CD14-positive monocyte (primary cell): Measurements from ENCODE around the gene ATP23. TPM values are rescaled to one million over a fixed set of nuclear protein-coding genes. Genes with fewer than 3 reads are reported as not detected.

Experiments used
- DNase-seq, 3 donors: peaks; one replicate each; pipeline ENCODE4 v3.0.0-alpha.2; 2011 to 2022
- H2AFZ ChIP-seq: 2 replicates; pipeline ENCODE4 v1.6.0; 2012; ENCODE audit warnings: mild to moderate bottlenecking, low read depth, low read length, inconsistent platforms; ENCODE audit not compliant: insufficient read depth, poor library complexity, severe bottlenecking
- H3K27ac ChIP-seq, 2 donors: 1 replicate in 1 of 2; 2 replicates in 1 of 2; pipeline ENCODE4 v1.5.1; 2012 to 2013; ENCODE audit warnings: low read length in 2 of 2, control low read depth in 1 of 2, inconsistent platforms in 1 of 2, low read depth in 1 of 2, mild to moderate bottlenecking in 1 of 2
- H3K27me3 ChIP-seq, 2 donors: one replicate each; pipeline versions ENCODE4 v1.6.0 to v1.6.1; 2011 to 2013; ENCODE audit warnings: low read length in 2 of 2; ENCODE audit not compliant: control insufficient read depth in 2 of 2, insufficient read depth in 2 of 2
- H3K36me3 ChIP-seq, 2 donors: replicated peaks in 1 of 2; 1 replicate in 1 of 2; 2 replicates in 1 of 2; pipeline versions ENCODE4 v1.5.1 to v1.6.1; 2012 to 2013; ENCODE audit warnings: low read length in 2 of 2, control low read depth in 1 of 2, inconsistent platforms in 1 of 2, mild to moderate bottlenecking in 1 of 2; ENCODE audit not compliant: insufficient read depth in 2 of 2, control insufficient read depth in 1 of 2
- H3K4me1 ChIP-seq, 2 donors: 1 replicate in 1 of 2; 2 replicates in 1 of 2; pipeline versions ENCODE4 v1.5.1 to v1.6.1; 2012 to 2013; ENCODE audit warnings: low read length in 2 of 2, control low read depth in 1 of 2, inconsistent platforms in 1 of 2, mild to moderate bottlenecking in 1 of 2, moderate library complexity in 1 of 2; ENCODE audit not compliant: insufficient read depth in 2 of 2, control insufficient read depth in 1 of 2
- H3K4me2 ChIP-seq: replicated peaks from 2 replicates; pipeline ENCODE3; 2012; ENCODE audit warnings: low read length, moderate library complexity, mild to moderate bottlenecking; ENCODE audit not compliant: poor library complexity, severe bottlenecking; ENCODE audit errors: extremely low read depth
- H3K4me3 ChIP-seq, 3 experiments: fragments of 200-600 bp in 1 of 3; sonication (generic) in 1 of 3; replicated peaks in 1 of 3; 1 replicate in 2 of 3; 2 replicates in 1 of 3; pipeline ENCODE4 v1.5.1; 2011 to 2013; ENCODE audit warnings: low read length in 3 of 3, mild to moderate bottlenecking in 3 of 3, control low read depth in 2 of 3, low read depth in 2 of 3, inconsistent platforms in 1 of 3, moderate library complexity in 1 of 3
- H3K79me2 ChIP-seq: 2 replicates; pipeline ENCODE4 v1.6.0; 2012; ENCODE audit warnings: mild to moderate bottlenecking, control low read depth, inconsistent platforms, low read length, moderate library complexity; ENCODE audit not compliant: insufficient read depth
- H3K9ac ChIP-seq: 2 replicates; pipeline ENCODE4 v1.6.0; 2017; ENCODE audit warnings: low read length, mild to moderate bottlenecking; ENCODE audit not compliant: insufficient read depth, poor library complexity, severe bottlenecking
- H3K9me3 ChIP-seq, 2 donors: replicated peaks in 1 of 2; 1 replicate in 1 of 2; 2 replicates in 1 of 2; pipeline versions ENCODE4 v1.5.1 to v1.6.1; 2012 to 2013; ENCODE audit warnings: low read length in 2 of 2, control low read depth in 1 of 2; ENCODE audit not compliant: control insufficient read depth in 1 of 2, insufficient read depth in 1 of 2
- H4K20me1 ChIP-seq: 2 replicates; pipeline ENCODE4 v1.6.0; 2012; ENCODE audit warnings: mild to moderate bottlenecking, low read length, control low read depth, moderate library complexity; ENCODE audit not compliant: insufficient read depth
- H3K27ac Mint-ChIP-seq, 7 donors: one replicate each; pipeline ENCODE4 v1.8.0; 2020; ENCODE audit warnings: mild to moderate bottlenecking in 7 of 7, mixed read lengths in 7 of 7, moderate library complexity in 6 of 7, inconsistent platforms in 2 of 7
- H3K27me3 Mint-ChIP-seq, 3 donors: one replicate each; pipeline ENCODE4 v1.8.0; 2021 to 2022; ENCODE audit warnings: low read depth in 3 of 3, mild to moderate bottlenecking in 3 of 3, mixed read lengths in 3 of 3, moderate library complexity in 3 of 3, inconsistent platforms in 1 of 3
- H3K36me3 Mint-ChIP-seq, 2 donors: one replicate each; pipeline ENCODE4 v1.8.0; 2020; ENCODE audit warnings: mixed read lengths in 2 of 2, inconsistent platforms in 1 of 2, mild to moderate bottlenecking in 1 of 2
- H3K4me1 Mint-ChIP-seq: one replicate; pipeline ENCODE4 v1.8.0; 2020; ENCODE audit warnings: mild to moderate bottlenecking, mixed read lengths
- H3K4me3 Mint-ChIP-seq, 2 donors: one replicate each; pipeline ENCODE4 v1.8.0; 2020; ENCODE audit warnings: mild to moderate bottlenecking in 2 of 2, mixed read lengths in 2 of 2, moderate library complexity in 1 of 2
- H3K9me3 Mint-ChIP-seq, 7 donors: one replicate each; pipeline ENCODE4 v1.8.0; 2020 to 2022; ENCODE audit warnings: mixed read lengths in 7 of 7, mild to moderate bottlenecking in 6 of 7, moderate library complexity in 6 of 7, inconsistent platforms in 2 of 7
- WGBS: methylation state at CpG from one replicate; pipeline ENCODE4 v1.1.5; 2013; ENCODE audit warnings: missing lambda C conversion rate; ENCODE audit not compliant: insufficient coverage; 5-methylcytosine and 5-hydroxymethylcytosine counted together
- intact Hi-C, 2 donors: fragments of 100-400 bp; cut with micrococcal nuclease; formaldehyde crosslinking; loops; one replicate each; pipeline versions ENCODE4 v1.15.0 to v1.15.1; 2023
- polyA plus RNA-seq, 3 donors: library from polyadenylated mRNA; depleted of rRNA in 1 of 3; unstranded in 2 of 3; stranded (reverse) in 1 of 3; fragments of 300-500 nt in 2 of 3; fragments of >200 nt in 1 of 3; fragmentation: Illumina TruSeq in 2 of 3; gene quantifications; 1 replicate in 2 of 3; 2 replicates in 1 of 3; pipeline ENCODE4 v1.2.3, GENCODE V29; 2012 to 2021
- TF ChIP-seq, protein P1 (sequence below): fragments of 200-600 bp; IDR thresholded peaks from one replicate; pipeline ENCODE4 v1.8.0; 2022; ENCODE audit warnings: antibody characterized with exemption, mild to moderate bottlenecking

ATP23 gene
- polyA plus RNA-seq, 3 donors = 12.4 to 27.5 (median 24.8) TPM

GRCh38 chr12:57984629-57985151 lies 43.3 kb downstream of the ATP23 start:
- H3K4me1 Mint-ChIP-seq = peaks cover 15% of the 10 kb centered on the region
- peaks cover 0 to 7% (median 4%) of the 10 kb centered on the region in 7 donors for H3K9me3 Mint-ChIP-seq
- H4K20me1 ChIP-seq = no peaks in the 10 kb centered on the region
- H3K4me3 ChIP-seq = no peak overlapping the region
- no peak overlapping the region for H3K27ac Mint-ChIP-seq
- H3K27ac ChIP-seq = no peak overlapping the region
- no peaks in the 10 kb centered on the region for H3K36me3 Mint-ChIP-seq
- H3K4me3 Mint-ChIP-seq = no peak overlapping the region
- DNase-seq = no peak
- no peaks in the 10 kb centered on the region for H3K27me3 ChIP-seq
- no peak overlapping the region for H3K9ac ChIP-seq
- no peaks in the 10 kb centered on the region for H3K79me2 ChIP-seq
- intact Hi-C loops = no loop called here
- H2AFZ ChIP-seq = no peak overlapping the region
- 91% methylated on average over 15 of the region's 16 CpGs for WGBS
- H3K36me3 ChIP-seq = no peaks in the 10 kb centered on the region
- peaks cover 0 to 2% of the 10 kb centered on the region in 2 donors for H3K4me1 ChIP-seq
- H3K4me2 ChIP-seq = no peak overlapping the region
- TF ChIP-seq, protein P1, sequence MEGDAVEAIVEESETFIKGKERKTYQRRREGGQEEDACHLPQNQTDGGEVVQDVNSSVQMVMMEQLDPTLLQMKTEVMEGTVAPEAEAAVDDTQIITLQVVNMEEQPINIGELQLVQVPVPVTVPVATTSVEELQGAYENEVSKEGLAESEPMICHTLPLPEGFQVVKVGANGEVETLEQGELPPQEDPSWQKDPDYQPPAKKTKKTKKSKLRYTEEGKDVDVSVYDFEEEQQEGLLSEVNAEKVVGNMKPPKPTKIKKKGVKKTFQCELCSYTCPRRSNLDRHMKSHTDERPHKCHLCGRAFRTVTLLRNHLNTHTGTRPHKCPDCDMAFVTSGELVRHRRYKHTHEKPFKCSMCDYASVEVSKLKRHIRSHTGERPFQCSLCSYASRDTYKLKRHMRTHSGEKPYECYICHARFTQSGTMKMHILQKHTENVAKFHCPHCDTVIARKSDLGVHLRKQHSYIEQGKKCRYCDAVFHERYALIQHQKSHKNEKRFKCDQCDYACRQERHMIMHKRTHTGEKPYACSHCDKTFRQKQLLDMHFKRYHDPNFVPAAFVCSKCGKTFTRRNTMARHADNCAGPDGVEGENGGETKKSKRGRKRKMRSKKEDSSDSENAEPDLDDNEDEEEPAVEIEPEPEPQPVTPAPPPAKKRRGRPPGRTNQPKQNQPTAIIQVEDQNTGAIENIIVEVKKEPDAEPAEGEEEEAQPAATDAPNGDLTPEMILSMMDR = no peak
- no peaks in the 10 kb centered on the region for H3K9me3 ChIP-seq
- H3K27me3 Mint-ChIP-seq = no peaks in the 10 kb centered on the region

DNA sequence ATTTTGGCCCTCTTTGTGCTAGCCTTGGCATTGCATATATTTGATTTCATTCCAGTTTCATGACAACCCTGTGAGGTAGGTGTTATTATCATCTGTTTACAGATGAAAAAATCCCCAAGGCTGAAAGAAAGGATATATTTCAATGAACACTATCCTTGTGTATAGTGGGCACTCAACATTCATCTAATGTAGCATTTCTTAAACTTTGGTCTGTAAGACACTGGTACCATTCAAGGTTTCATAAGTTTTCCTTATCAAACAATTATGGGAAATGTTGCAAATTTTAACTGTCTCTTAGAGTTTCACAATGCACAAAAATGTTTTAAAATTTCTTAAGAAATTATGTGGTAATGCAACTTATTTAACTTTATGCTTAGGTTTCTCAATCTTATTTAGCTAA lies 44.3 kb downstream of the ATP23 start:
- H3K79me2 ChIP-seq = no peaks in the 10 kb centered on the region
- H3K36me3 ChIP-seq = no peaks in the 10 kb centered on the region
- H3K9me3 ChIP-seq = no peaks in the 10 kb centered on the region
- H3K27me3 ChIP-seq = no peaks in the 10 kb centered on the region
- intact Hi-C loops = no loop called here
- Mint-ChIP-seq H3K36me3 (no peaks in the 10 kb centered on the region), H3K9me3 (peaks cover 0 to 5% (median 2%) of the 10 kb centered on the region in 7 donors), H3K27ac (no peak overlapping the region), H3K27me3 (no peaks in the 10 kb centered on the region), H3K4me1 (peaks cover 18% of the 10 kb centered on the region), H3K4me3 (no peak overlapping the region)
- peaks cover 0 to 4% of the 10 kb centered on the region in 2 donors for H3K4me1 ChIP-seq
- H3K4me2 ChIP-seq = no peak overlapping the region
- no peak overlapping the region for H3K4me3 ChIP-seq
- no peak overlapping the region for H2AFZ ChIP-seq
- no peak overlapping the region for H3K27ac ChIP-seq
- no peak overlapping the region for H3K9ac ChIP-seq
- TF ChIP-seq, protein P1 = no peak
- H4K20me1 ChIP-seq = no peaks in the 10 kb centered on the region
- no peak for DNase-seq
